ENCODE data around the gene CDH26. TPM values are rescaled to one million over a fixed set of nuclear protein-coding genes. Genes with fewer than 3 reads are reported as not detected.

CDH26 gene
- total RNA-seq, 6 experiments from 2014 or later, result 0.17 to 0.27 TPM; not detected in 4

- H3K9me3 Mint-ChIP-seq, result no peaks in the 10 kb centered on the region
- 0 out of 2 replicates have a peak, but pooled peaks cover 1% of the 10 kb centered on the region for H3K27me3 Mint-ChIP-seq (ENCODE audit: insufficient read depth)
- no peak overlapping the region for H3K27ac Mint-ChIP-seq
- DNase-seq, result no peak
- no peaks in the 10 kb centered on the region for H3K36me3 Mint-ChIP-seq (ENCODE audit: low read depth)
- no peak for TF ChIP-seq CTCF (IDR thresholded peaks at IDR 0.05)
- no peaks in the 10 kb centered on the region for H3K4me1 Mint-ChIP-seq (ENCODE audit: low read depth)
- no peak overlapping the region for H3K4me3 Mint-ChIP-seq
These were observed 14.0 kb downstream of the CDH26 start for GRCh38 chr20:59972037-59972801.

DNA sequence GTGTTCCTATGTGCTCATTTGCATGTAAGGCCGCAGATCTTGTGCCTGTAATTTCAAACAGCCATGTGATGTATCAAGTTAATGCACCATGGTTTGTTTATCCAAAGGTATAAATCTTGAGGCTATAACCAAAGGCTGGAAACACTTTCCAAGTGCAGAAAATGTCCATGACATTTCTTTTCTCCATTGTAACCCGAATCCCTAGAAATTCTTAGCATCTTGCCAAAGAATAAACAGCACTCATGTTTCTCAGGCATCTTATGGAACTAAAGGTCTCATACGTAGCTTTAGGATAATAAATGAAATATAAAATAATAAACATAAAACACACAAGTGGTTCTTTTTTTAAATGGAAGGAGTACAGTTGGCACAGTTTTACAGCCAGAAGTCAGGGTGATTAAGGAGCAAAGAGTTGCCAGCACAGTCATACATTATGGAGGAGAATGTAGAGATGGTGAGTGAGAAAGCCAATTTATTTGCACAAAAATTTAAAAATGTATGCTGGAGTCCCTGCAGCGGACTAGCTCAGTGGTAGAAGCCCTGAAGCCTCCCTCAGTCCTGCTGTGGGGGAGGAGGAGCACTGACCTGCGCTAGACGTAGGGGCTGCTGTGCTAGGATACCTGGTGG lies 18.0 kb downstream of the CDH26 start:
- Mint-ChIP-seq H3K4me1 (ENCODE audit: low read depth) (no peaks in the 10 kb centered on the region), H3K4me3 (no peak overlapping the region), H3K9me3 (no peaks in the 10 kb centered on the region), H3K27ac (no peak overlapping the region), H3K27me3 (ENCODE audit: insufficient read depth) (peaks cover 1% of the 10 kb centered on the region; the same call in 1 of the 2 replicates), H3K36me3 (ENCODE audit: low read depth) (no peaks in the 10 kb centered on the region)
- no peak for DNase-seq
- TF ChIP-seq CTCF (IDR thresholded peaks at IDR 0.05), result no peak

- DNase-seq, result no peak
- H3K9me3 Mint-ChIP-seq, result no peaks in the 10 kb centered on the region
- H3K36me3 Mint-ChIP-seq (ENCODE audit: low read depth), result no peaks in the 10 kb centered on the region
- peaks cover 1% of the 10 kb centered on the region; the same call in 1 of the 2 replicates for H3K27me3 Mint-ChIP-seq (ENCODE audit: insufficient read depth)
- no peak for TF ChIP-seq CTCF (IDR thresholded peaks at IDR 0.05)
- no peaks in the 10 kb centered on the region for H3K4me1 Mint-ChIP-seq (ENCODE audit: low read depth)
- H3K27ac Mint-ChIP-seq, result no peak overlapping the region
- H3K4me3 Mint-ChIP-seq, result no peak overlapping the region
These were observed 18.9 kb downstream of the CDH26 start for GRCh38 chr20:59977086-59977485.

DNA sequence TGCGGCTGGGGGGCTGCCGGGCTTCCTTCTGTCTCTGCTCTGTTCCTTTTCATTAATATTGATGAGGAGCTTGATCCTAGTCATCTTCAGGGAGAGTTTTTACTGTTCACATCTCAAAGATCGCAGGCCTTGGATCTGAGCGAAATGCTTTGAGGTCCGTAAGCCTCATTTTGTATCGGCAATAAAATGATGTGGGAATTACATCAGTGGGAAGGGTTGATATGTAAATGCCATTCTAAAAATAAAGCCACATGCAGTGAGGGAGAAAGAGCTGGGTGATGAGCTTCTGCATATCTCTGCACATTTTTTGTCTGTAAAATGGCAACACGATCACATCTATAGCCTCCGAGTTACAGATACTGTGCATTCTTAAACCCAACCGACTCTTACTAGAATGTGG lies 24.9 kb downstream of the CDH26 start:
- no peaks in the 10 kb centered on the region for H3K9me3 Mint-ChIP-seq
- DNase-seq, result no peak
- no peak for TF ChIP-seq CTCF (IDR thresholded peaks at IDR 0.05)
- peaks cover 8% of the 10 kb centered on the region for H3K27me3 Mint-ChIP-seq (ENCODE audit: insufficient read depth)
- peaks cover 9% of the 10 kb centered on the region; the same call in 1 of the 2 replicates for H3K4me1 Mint-ChIP-seq (ENCODE audit: low read depth)
- H3K4me3 Mint-ChIP-seq, result no peak overlapping the region
- H3K36me3 Mint-ChIP-seq (ENCODE audit: low read depth), result no peaks in the 10 kb centered on the region
- H3K27ac Mint-ChIP-seq, result no peak overlapping the region

DNA sequence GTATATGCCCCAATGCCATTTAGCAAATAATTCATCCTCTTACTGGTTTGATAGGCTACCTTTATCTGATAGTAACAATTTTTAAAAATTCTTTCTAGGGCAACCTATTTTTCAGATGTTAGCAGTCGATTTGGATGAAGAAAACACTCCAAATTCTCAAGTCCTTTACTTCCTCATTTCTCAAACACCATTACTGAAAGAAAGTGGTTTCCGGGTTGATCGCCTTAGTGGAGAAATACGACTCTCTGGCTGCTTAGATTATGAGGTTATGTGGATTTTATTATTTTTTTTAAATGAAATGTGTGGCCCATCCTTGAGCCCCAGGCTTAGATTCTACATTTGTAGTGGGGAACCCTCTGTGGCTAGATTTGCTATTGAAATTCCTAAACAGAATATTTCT lies 26.3 kb downstream of the CDH26 start:
- no peaks in the 10 kb centered on the region for H3K36me3 Mint-ChIP-seq (ENCODE audit: low read depth)
- H3K4me3 Mint-ChIP-seq, result no peak overlapping the region
- no peak for TF ChIP-seq CTCF (IDR thresholded peaks at IDR 0.05)
- DNase-seq, result no peak
- no peak overlapping the region for H3K27ac Mint-ChIP-seq
- peaks cover 11% of the 10 kb centered on the region for H3K27me3 Mint-ChIP-seq (ENCODE audit: insufficient read depth)
- H3K4me1 Mint-ChIP-seq (ENCODE audit: low read depth), result peaks cover 19% of the 10 kb centered on the region
- no peaks in the 10 kb centered on the region for H3K9me3 Mint-ChIP-seq
